ENCODE data around the gene FOSL2.
A peak's percentile ranks its signal among the peaks of the same experiment; 100 is the strongest.

Gene FOSL2

DNA sequence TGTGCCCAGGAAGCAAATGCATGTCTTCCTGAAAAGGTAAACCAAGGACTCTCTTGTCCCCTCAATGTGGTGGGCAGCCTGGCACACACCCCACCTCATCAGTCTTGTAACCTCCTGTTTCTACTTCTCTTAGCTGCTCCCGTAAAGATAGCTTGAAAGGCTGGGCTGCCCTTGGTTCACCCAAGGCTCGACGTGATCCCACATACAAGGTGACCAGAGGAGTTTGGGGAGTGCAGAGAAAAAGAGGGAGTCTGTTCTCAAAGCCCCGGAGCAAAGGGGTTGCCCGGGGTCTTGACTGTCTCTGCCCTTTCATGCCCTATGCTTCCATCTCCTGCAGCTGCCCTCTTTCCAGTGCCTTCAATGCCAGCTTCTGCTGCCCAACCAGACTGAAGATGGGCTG lies 18.3 kb upstream of the FOSL2 start:
- DNase-seq (ENCODE audit: low read depth in 2 of 2), result no peak

DNA sequence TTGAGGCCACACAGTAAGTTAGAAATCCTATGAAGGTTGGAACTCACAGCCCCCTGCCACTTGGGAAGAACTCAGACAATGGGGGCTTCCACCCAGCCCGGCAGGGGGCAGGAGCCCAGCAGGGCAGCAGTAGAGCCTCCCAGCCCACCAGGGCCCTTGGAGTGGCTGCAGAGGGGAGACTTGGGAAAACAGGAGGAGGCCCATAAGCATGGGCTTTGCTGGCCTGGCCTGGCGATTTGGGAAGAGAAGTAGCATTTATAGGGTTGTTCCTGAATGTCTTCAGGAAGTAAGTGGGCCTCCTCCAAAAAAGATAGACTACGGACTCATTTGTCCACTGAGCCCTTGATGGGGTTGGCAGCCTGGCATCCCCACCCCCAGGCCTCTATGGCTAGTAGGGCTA lies 17.4 kb upstream of the FOSL2 start:
- DNase-seq (ENCODE audit: low read depth in 2 of 2), result no peak

DNA sequence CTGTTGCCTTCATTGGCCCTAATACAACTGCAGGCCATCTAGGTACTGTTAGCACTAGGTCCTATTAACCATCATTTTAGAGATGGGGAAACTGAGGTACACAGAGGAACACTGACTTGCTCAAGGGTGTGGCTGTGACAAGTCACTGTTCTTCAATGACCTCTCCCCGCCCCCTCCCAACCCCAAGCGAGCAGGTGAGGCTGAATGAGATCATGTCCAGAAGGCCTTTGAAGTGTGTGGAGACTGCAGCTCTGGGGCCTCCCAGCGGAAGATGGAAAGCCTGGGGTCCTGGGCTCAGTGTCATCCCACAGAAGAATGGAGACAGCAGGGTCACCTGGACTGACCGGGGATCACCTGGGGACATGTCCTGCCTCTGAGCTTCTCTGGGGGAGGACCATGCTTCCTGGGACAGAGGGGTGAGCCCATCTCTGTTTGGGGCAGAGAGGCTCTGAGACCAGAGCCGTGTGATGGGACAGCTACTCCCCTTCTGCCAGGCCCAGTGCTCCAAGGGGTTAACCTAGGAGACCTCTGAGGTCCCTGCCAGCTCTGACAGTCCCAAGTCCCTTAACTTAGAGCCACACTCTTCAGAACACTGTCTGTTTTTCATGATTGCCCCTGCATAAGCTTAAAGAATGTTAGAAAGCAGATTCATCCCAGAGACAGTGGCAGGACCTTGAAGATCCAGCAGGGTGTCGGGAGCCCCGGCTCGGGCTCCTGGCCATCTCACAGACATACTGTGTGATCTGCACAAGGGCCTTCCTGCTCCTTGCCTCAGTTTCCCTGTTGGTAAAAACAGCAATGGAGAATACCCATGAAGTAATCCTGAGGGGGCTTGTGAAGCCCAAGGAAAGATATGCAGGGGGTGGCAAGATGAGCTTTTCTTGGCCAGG lies 16.7 kb upstream of the FOSL2 start:
- no peak for DNase-seq (ENCODE audit: low read depth in 2 of 2)

DNA sequence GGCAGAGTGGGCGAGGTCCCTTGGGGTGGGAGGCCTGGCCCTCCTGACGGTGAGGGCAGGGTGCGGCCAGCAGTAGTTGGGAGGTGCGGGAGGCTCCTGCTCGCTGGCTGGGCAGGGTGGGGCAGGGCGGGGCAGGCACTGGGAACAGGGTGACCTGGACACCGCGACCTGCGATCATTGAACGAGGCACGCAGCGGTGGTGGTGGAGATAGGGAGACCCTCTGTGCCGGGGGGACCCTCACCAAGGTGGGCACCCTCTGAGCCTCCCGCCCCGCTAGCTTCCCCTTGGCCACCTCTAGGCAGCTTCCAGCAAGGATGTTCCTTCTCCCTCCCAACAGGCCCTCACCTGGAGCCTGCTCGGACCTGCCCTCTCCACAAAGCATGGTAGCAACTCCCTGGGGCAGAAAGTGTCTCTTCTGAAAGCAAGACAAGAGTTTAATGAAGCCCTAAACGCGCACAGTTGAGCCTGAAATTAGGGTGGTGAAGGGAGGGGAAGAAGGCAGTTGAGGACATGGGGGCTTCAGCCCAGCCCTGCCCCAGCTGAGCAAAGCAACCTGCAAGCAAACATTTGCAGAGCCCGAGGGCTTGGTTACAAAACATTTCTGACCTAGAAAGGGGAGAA lies 15.4 kb upstream of the FOSL2 start:
- DNase-seq (ENCODE audit: low read depth in 2 of 2), result no peak

DNA sequence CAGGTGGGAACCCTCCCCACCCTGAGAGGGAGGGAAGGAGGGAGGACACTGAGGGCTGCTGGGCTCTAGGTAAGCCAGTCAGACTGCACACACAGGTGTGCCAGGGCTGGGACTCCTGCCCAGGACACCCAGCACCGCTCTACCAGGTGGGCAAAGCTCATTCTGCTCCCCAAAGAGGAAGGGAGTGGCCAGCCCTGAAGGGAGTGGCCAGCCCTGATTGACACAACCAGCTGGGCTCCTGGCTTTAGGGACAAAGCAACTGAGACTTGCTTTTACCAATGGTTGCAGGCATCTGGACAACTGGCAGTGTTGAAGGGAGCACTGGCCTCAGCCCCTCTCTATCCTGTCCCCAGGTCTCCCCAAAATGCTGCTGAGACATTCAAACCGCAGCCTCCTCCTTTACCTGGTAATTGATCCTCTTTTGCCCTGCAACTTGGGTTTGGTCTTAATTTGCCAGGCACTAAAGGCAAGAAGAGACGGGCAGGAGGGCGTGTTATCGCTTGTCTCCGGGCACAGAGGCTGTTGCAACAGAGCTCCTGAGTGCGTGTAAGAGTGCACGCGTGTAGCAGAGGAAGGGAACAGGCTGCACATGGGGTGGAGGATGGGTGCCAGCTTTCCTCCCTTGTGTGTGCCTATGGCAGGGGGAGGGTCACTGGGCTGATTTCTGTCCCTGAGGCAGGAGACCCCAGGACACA lies 14.5 kb upstream of the FOSL2 start:
- no peak for DNase-seq (ENCODE audit: low read depth in 2 of 2)

DNA sequence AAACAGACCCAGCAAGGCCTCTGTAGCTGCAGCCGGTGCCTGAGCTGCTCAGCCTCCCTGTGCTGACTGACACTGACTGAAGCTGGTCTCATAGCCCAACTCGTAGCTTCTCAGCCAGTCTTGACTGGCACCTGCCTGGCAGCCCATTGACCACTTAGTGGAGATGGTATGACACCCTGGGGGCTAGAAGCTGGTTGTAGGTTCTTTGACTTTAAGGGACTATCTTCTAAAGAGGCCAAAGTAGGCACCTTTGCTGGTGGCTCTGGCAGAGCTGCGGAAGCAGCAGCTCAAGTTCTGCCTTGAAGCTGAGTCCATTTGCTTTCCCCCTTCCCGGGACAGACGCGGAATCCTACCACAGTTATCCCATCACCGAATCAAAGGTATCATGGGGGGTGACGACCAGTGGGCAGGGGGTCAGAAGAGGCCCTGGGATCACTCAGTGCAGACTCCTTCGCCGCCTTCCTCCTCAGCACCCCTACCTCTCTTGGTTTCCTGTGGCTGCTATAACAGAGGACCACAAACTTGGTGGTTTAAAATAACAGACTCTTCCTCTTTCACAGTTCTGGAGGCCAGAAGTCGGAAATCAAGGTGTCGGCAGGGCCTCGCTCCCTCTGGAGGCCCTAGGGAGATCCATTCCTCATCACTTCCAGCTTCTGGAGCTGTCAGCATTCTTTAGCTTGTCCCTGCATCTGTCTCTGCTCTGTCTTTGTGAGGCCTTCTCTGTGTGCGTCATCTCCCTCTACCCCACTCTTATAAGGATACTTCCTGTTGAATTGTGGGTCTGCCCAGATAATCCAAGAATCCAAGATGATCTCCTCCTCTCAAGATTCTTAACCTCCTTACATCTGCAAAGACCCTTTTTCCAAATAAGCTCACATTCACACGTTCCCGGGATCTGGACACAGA lies 13.7 kb upstream of the FOSL2 start:
- no peak for DNase-seq (ENCODE audit: low read depth in 2 of 2)

DNA sequence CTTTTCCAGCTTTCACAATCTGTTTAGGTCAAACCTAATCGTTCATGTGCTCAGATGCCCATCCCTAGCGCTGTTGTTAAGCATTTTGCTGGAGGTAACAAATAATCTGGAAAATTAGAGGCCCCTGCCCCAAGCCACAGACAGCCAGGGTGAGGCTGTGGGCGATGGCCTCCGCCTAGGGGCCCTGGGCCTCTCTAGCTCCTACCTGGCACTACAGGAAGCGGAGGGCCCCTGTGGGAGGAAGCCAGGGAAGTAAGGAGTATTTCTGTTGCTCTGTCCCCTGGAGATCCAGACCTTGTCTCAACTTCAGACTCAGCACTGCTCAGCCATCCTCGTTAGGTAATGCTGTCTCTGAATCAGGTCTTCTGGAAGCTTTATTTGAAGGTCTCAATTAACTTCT lies 12.4 kb upstream of the FOSL2 start:
- no peak for DNase-seq (ENCODE audit: low read depth in 2 of 2)

GRCh38 chr2:28381225-28382180 lies 11.2 kb upstream of the FOSL2 start:
- DNase-seq (ENCODE audit: low read depth in 2 of 2), result no peak

DNA sequence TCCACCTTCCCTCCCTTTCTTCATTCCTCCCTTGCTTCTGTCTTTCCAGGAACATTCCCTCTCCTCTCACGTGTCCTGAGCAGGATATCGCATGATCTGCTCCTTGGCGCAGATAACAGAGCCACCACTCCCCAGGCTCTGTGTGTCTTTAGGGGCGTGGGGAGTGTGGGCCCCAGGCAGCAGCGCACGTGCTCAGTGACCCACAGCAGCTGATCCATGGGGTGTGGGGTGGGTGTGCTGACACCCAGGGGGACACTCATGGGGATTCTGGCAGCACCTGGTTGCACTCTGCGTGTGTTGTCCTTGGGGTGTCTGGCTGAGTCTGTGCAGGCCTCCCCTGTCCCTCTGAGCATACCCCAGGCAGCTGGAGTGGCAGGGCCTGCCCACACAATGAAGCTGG lies 9.9 kb upstream of the FOSL2 start:
- no peak for DNase-seq (ENCODE audit: low read depth in 2 of 2)

- no peak for DNase-seq (ENCODE audit: low read depth in 2 of 2)
These were observed 5.3 kb upstream of the FOSL2 start for GRCh38 chr2:28387082-28387960.

GRCh38 chr2:28389399-28390240 lies 3.0 kb upstream of the FOSL2 start:
- DNase-seq (ENCODE audit: low read depth in 2 of 2), result no peak

GRCh38 chr2:28390241-28390745 lies 2.4 kb upstream of the FOSL2 start:
- peak; percentile 92 to 95 for DNase-seq (ENCODE audit: low read depth in 2 of 2)

DNA sequence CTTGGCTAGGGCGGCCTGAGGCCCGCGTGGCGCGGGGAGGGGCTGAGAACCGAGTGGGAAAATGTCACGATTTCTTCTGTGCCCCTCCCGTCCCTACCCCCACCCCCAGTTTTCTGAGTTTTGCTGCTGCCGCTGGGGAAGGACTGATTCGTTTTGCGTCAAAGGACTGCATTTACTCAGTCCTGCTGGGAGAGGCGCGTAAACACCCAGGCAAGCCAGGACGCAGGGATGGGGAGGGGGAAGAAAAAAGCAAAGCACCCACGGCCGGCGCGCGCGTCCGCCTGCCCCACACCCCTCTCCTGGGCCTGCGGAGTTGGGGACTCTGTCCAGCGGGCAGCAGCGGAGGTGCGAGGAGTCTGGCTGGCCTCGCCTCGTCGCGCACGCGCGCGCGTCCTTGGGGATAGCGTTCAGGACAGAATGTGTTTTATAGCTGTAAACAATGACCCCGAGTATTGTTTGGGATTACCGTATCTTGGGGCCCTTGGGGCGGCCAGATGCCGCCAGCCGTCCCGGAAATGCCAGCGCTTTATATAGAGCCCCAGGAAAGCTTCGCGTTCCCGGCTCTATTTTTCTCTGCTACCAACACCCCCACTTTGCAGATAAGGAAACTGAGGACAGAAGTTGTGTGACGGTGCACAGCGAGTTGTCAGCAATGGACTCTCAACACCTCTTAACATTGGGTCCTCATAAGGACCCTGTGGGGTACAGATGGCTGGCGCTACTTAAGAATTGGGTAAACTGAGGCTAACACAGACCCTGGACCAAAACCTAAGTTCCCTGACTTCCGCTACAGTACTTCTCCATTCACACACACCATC lies 1.7 kb upstream of the FOSL2 start:
- no peak for DNase-seq (ENCODE audit: low read depth in 2 of 2)

DNA sequence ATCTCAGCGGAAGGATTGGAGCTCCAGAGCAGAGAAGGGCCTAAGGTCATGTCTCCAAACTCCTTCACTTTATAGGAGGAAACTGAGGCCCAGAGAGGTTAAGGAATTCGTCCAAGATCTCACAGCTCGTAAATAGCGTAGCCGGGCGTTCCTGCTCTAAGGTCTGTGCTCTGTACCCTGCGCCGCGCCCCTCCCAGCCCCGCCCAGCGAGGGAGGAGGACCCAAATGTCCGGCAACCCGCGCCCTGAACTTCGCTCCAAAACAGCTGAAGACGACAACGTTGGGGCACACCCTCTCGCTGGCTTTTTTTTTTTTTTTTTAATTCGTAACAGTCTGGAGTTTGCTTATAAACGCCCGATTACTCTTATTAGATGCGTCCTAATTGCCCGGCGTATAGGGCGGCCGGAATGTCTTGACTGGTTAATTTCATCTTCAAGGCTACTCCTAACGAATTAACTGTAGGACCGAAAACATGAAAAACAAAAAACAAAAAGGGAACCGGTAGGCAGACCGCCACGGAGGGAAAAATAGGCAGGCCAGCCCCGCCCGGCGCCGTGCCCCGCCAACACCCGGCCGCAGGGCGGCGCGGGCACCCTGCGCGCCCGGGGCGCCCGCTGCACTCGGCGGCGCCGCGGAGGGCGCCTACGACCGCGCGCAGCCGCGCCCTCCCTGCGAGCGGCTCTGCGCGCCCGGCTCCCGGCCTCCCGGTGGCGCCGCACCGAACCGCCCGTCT lies 928 bp upstream of the FOSL2 start:
- peak; percentile 73 to 75 for DNase-seq (ENCODE audit: low read depth in 2 of 2)

- peak; percentile 38 to 57 for DNase-seq (ENCODE audit: low read depth in 2 of 2)
These were observed 617 bp downstream of the FOSL2 start for GRCh38 chr2:28393114-28393836.

DNA sequence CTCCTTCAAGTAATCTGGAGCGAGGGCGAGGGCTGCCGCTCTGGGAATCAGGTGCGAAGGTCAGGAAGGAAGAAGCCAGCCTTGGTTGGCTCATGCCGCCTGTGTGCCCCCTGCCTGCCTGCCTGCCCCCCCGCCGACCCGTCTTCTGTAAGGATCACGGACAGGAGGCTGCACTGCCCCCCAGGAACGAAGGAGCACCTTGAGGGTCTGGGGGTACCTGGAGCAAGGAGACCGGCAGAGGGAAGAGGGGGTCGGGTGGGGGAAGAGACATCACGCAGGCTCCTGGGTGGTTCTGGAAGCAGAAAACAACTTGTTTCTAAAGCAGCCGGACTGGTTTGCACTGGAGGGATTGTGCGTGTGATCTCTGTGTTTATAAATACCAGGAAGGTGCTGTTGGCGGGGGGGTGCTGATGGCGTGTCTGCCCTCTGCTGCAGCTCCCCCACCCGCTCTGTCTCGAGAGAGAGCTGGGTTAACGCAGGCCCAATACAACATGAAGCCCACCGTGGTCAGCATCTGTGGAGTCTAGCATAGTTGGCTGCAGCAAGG lies 1.7 kb downstream of the FOSL2 start:
- no peak for DNase-seq (ENCODE audit: low read depth in 2 of 2)
